ENCODE data around the gene UPK1A. TPM values are rescaled to one million over a fixed set of nuclear protein-coding genes. Genes with fewer than 3 reads are reported as not detected.
"Not testable (repeated sequence)": the region's sequence is repeated elsewhere in the genome, so short reads cannot be mapped to it uniquely, and the experiment has no call there.

The UPK1A gene
- total RNA-seq, 1 donor from 2014 or later = not detected

DNA sequence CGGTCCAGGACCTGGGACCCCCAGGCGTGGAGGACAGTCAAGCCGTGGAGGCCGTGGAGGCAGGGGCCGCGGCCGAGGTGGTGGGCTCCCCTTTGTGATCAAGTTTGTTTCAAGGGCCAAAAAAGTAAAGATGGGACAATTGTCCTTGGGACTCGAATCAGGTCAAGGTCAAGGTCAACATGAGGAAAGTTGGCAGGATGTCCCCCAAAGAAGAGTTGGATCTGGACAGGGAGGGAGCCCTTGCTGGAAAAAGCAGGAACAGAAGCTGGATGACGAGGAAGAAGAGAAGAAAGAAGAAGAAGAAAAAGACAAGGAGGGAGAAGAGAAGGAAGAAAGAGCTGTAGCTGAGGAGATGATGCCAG is 53.8 kb downstream of the UPK1A start:
- H3K27ac ChIP-seq (replicated peaks) = peak overlapping the region; percentile 8

DNA sequence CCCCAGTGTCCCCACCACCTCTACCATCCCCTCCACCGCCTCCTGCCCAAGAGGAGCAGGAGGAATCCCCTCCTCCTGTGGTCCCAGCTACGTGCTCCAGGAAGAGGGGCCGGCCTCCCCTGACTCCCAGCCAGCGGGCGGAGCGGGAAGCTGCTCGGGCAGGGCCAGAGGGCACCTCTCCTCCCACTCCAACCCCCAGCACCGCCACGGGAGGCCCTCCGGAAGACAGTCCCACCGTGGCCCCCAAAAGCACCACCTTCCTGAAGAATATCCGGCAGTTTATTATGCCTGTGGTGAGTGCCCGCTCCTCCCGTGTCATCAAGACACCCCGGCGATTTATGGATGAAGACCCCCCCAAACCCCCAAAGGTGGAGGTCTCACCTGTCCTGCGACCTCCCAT is 54.3 kb downstream of the UPK1A start:
- intact Hi-C loops (cut with micrococcal nuclease) = no loop called here
- H3K4me1 ChIP-seq = peaks cover 42% of the 10 kb centered on the region
- H3K9me3 ChIP-seq (replicated peaks) = no peaks in the 10 kb centered on the region
- no peaks in the 10 kb centered on the region for H3K27me3 ChIP-seq (ENCODE audit: low read depth)
- peaks cover 58% of the 10 kb centered on the region for H3K36me3 ChIP-seq
- no peak overlapping the region for H3K27ac ChIP-seq (replicated peaks)
- H3K4me3 ChIP-seq = no peak overlapping the region
- TF ChIP-seq, protein P1, sequence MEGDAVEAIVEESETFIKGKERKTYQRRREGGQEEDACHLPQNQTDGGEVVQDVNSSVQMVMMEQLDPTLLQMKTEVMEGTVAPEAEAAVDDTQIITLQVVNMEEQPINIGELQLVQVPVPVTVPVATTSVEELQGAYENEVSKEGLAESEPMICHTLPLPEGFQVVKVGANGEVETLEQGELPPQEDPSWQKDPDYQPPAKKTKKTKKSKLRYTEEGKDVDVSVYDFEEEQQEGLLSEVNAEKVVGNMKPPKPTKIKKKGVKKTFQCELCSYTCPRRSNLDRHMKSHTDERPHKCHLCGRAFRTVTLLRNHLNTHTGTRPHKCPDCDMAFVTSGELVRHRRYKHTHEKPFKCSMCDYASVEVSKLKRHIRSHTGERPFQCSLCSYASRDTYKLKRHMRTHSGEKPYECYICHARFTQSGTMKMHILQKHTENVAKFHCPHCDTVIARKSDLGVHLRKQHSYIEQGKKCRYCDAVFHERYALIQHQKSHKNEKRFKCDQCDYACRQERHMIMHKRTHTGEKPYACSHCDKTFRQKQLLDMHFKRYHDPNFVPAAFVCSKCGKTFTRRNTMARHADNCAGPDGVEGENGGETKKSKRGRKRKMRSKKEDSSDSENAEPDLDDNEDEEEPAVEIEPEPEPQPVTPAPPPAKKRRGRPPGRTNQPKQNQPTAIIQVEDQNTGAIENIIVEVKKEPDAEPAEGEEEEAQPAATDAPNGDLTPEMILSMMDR (IDR thresholded peaks at IDR 0.05; ENCODE audit: borderline replicate concordance) = no peak
- DNase-seq = no peak

More for the DNA sequence above, 53.8 kb downstream of the UPK1A start:
- TF ChIP-seq, protein P1 (IDR thresholded peaks at IDR 0.05; ENCODE audit: borderline replicate concordance) = no peak
- H3K36me3 ChIP-seq = peaks cover 53% of the 10 kb centered on the region
- no peaks in the 10 kb centered on the region for H3K27me3 ChIP-seq (ENCODE audit: low read depth)
- intact Hi-C loops (cut with micrococcal nuclease) = no loop called here
- DNase-seq = no peak
- H3K9me3 ChIP-seq (replicated peaks) = no peaks in the 10 kb centered on the region
- no peak overlapping the region for H3K4me3 ChIP-seq
- peaks cover 47% of the 10 kb centered on the region for H3K4me1 ChIP-seq

DNA sequence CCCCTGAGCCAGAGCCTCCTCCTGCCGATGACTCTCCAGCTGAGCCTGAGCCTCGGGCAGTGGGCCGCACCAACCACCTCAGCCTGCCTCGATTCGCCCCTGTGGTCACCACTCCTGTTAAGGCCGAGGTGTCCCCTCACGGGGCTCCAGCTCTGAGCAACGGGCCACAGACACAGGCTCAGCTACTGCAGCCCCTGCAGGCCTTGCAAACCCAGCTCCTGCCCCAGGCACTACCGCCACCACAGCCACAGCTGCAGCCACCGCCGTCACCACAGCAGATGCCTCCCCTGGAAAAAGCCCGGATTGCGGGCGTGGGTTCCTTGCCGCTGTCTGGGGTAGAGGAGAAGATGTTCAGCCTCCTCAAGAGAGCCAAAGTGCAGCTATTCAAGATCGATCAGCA is 55.1 kb downstream of the UPK1A start:
- H3K4me3 ChIP-seq = no peak overlapping the region
- no peaks in the 10 kb centered on the region for H3K9me3 ChIP-seq (replicated peaks)
- peaks cover 65% of the 10 kb centered on the region for H3K36me3 ChIP-seq
- no peak overlapping the region for H3K27ac ChIP-seq (replicated peaks)
- H3K4me1 ChIP-seq = peaks cover 35% of the 10 kb centered on the region
- no peak for DNase-seq
- TF ChIP-seq, protein P1 (IDR thresholded peaks at IDR 0.05; ENCODE audit: borderline replicate concordance) = no peak
- H3K27me3 ChIP-seq (ENCODE audit: low read depth) = no peaks in the 10 kb centered on the region
- intact Hi-C loops (cut with micrococcal nuclease) = no loop called here

DNA sequence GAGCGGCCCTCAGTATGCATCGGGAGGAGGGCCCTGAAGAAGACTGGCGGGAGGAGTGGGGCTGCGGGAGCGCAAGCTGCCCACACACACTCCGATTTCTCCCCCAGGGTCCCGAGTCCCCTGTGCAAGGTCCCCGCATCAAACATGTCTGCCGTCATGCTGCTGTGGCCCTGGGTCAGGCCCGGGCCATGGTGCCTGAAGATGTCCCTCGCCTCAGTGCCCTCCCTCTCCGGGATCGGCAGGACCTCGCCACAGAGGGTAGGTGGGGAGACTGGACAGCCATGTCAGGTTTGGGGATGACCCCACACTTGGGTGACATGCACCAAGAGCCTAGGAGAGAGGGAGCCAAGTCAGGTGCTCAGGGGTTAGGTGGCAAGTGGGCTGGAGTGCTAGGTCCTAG is 56.1 kb downstream of the UPK1A start:
- Histone ChIP-seq H3K36me3 (peaks cover 76% of the 10 kb centered on the region), H3K4me3 (no peak overlapping the region), H3K9me3 (replicated peaks) (no peaks in the 10 kb centered on the region), H3K27me3 (ENCODE audit: low read depth) (no peaks in the 10 kb centered on the region), H3K4me1 (peaks cover 26% of the 10 kb centered on the region), H3K27ac (replicated peaks) (no peak overlapping the region)
- TF ChIP-seq, protein P1 (IDR thresholded peaks at IDR 0.05; ENCODE audit: borderline replicate concordance) = no peak
- intact Hi-C loops (cut with micrococcal nuclease) = no loop called here
- DNase-seq = no peak

DNA sequence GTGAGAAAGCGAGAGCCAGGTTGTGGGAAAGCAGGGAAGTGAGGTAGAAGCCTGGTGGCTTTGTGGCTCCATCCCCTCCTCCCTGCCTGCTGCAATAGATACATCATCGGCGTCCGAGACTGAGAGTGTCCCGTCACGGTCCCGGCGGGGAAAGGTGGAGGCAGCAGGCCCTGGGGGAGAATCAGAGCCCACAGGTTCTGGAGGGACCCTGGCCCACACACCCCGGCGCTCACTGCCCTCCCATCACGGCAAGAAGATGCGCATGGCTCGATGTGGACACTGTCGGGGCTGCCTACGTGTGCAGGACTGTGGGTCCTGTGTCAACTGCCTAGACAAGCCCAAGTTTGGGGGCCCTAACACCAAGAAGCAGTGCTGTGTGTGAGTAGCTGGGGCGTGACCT is 56.6 kb downstream of the UPK1A start:
- Histone ChIP-seq H3K9me3 (replicated peaks) (no peaks in the 10 kb centered on the region), H3K27me3 (ENCODE audit: low read depth) (no peaks in the 10 kb centered on the region), H3K36me3 (peaks cover 81% of the 10 kb centered on the region), H3K4me1 (peaks cover 26% of the 10 kb centered on the region), H3K27ac (replicated peaks) (no peak overlapping the region), H3K4me3 (no peak overlapping the region)
- intact Hi-C loops (cut with micrococcal nuclease) = no loop called here
- DNase-seq = no peak
- TF ChIP-seq, protein P1 (IDR thresholded peaks at IDR 0.05; ENCODE audit: borderline replicate concordance) = no peak

DNA sequence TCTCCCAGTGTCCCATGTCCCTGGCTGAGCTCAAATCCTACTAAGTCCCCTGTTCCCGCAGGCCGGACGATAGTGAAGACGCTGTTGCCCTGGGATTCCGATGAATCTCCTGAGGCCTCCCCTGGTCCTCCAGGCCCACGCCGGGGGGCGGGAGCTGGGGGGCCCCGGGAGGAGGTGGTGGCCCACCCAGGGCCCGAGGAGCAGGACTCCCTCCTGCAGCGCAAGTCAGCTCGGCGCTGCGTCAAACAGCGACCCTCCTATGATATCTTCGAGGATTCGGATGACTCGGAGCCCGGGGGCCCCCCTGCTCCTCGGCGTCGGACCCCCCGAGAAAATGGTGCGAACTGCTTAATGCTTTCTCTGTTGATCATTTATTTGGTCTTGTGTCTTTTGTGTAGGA is 57.4 kb downstream of the UPK1A start:
- TF ChIP-seq, protein P1 (IDR thresholded peaks at IDR 0.05; ENCODE audit: borderline replicate concordance) = no peak
- peaks cover 20% of the 10 kb centered on the region for H3K4me1 ChIP-seq
- intact Hi-C loops (cut with micrococcal nuclease) = no loop called here
- H3K36me3 ChIP-seq = peaks cover 88% of the 10 kb centered on the region
- no peak overlapping the region for H3K27ac ChIP-seq (replicated peaks)
- H3K9me3 ChIP-seq (replicated peaks) = no peaks in the 10 kb centered on the region
- no peak for DNase-seq
- no peaks in the 10 kb centered on the region for H3K27me3 ChIP-seq (ENCODE audit: low read depth)
- H3K4me3 ChIP-seq = no peak overlapping the region

DNA sequence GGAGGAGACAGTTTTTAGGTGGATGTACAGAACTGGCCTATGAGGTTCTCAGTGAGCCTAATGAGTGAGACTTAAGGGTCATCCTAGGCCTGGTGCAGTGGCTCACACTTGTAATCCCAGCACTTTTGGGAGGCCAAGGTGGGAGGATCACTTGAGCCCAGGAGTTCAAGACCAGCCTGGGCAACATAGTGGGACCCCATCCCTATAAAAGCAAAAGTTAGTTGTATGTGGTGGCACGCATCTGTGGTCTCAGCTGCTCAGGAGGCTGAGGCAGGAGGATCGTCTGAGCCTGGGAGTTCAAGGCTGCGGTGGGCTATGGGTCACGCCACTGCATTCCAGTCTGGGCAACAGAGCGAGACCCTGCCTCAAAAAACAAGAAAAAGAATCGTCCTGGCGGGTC is 57.8 kb downstream of the UPK1A start:
- Histone ChIP-seq H3K36me3 (peaks cover 93% of the 10 kb centered on the region), H3K4me1 (peaks cover 15% of the 10 kb centered on the region)
- DNase-seq; intact Hi-C loops (cut with micrococcal nuclease); H3K9me3 ChIP-seq (replicated peaks); H3K27me3 ChIP-seq (ENCODE audit: low read depth); H3K4me3 ChIP-seq; H3K27ac ChIP-seq (replicated peaks): not testable (repeated sequence)
